Thyroid gland (tissue), 4 donors: ENCODE data around the gene GPS1.

Experiments used
- CTCF ChIP-seq, 6 experiments: fragments of 200-600 bp in 3 of 6; fragments of 450-650 bp in 3 of 6; sonication (generic) in 3 of 6; IDR thresholded peaks; one replicate each; pipeline ENCODE4 v1.5.1; 2016 to 2019; ENCODE audit warnings: antibody characterized with exemption in 6 of 6, mild to moderate bottlenecking in 2 of 6, inconsistent platforms in 1 of 6, moderate library complexity in 1 of 6
- POLR2A ChIP-seq, 2 donors: fragments of 450-650 bp; IDR thresholded peaks; one replicate each; pipeline ENCODE4 v1.6.1; 2017; ENCODE audit warnings: antibody characterized with exemption in 2 of 2, mild to moderate bottlenecking in 2 of 2, moderate library complexity in 1 of 2

GRCh38 chr17:82023447-82024241 is 28.1 kb upstream of the GPS1 start:
- no peak for TF ChIP-seq CTCF (IDR thresholded peaks at IDR 0.05)
- no peak for TF ChIP-seq POLR2A (IDR thresholded peaks at IDR 0.05)
